HFF-Myc (cell line): Measurements from ENCODE around the gene TFAP2E.

Experiments
- DNase-seq: peaks from one replicate; pipeline ENCODE4 v3.0.0-alpha.2; 2011; ENCODE audit warnings: low read depth; ENCODE audit errors: extremely low read depth
- H3K4me3 ChIP-seq: replicated peaks from 2 replicates; pipeline ENCODE4 v1.5.1; 2011; ENCODE audit warnings: low read depth, mild to moderate bottlenecking, control low read depth, low read length
- TF ChIP-seq, protein P1 (sequence below): IDR thresholded peaks from 2 replicates; pipeline ENCODE4 v1.5.1; 2012; ENCODE audit warnings: mild to moderate bottlenecking, low read depth, low read length, control low read depth; ENCODE audit errors: missing control alignments

The TFAP2E gene

DNA sequence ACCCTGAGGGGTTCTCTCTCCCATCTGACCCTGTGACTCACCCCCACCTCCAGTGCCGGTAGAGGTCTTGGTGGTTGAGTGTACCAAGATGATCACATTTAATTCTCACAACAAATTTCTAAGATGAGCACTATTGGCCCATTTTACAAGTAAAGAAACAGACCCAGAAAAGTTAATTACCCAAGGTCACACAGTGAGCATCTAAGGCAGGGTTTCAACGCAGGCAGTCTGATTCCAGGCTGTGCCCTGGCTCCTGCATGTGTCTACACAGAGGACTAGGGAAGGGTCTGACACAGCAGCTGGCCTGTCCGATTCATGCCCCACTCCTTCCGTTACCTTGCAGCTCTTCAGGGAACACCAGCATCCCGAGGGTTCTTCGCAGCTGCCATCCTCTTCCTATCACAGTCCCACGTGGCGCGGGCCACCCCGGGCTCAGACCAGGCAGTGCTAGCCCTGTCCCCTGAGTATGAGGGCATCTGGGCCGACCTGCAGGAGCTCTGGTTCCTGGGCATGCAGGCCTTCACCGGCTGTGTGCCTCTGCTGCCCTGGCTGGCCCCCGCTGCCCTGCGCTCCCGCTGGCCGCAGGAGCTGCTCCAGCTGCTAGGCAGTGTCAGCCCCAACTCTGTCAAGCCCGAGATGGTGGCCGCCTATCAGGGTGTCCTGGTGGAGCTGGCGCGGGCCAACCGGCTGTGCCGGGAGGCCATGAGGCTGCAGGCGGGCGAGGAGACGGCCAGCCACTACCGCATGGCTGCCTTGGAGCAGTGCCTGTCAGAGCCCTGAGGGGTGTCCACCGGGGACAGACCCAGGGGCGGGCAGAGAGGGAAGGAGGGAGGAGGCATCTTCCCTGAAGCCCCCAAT lies 8.0 kb upstream of the TFAP2E start:
- TF ChIP-seq, protein P1, sequence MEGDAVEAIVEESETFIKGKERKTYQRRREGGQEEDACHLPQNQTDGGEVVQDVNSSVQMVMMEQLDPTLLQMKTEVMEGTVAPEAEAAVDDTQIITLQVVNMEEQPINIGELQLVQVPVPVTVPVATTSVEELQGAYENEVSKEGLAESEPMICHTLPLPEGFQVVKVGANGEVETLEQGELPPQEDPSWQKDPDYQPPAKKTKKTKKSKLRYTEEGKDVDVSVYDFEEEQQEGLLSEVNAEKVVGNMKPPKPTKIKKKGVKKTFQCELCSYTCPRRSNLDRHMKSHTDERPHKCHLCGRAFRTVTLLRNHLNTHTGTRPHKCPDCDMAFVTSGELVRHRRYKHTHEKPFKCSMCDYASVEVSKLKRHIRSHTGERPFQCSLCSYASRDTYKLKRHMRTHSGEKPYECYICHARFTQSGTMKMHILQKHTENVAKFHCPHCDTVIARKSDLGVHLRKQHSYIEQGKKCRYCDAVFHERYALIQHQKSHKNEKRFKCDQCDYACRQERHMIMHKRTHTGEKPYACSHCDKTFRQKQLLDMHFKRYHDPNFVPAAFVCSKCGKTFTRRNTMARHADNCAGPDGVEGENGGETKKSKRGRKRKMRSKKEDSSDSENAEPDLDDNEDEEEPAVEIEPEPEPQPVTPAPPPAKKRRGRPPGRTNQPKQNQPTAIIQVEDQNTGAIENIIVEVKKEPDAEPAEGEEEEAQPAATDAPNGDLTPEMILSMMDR = no peak
- DNase-seq = no peak
- no peak overlapping the region for H3K4me3 ChIP-seq

DNA sequence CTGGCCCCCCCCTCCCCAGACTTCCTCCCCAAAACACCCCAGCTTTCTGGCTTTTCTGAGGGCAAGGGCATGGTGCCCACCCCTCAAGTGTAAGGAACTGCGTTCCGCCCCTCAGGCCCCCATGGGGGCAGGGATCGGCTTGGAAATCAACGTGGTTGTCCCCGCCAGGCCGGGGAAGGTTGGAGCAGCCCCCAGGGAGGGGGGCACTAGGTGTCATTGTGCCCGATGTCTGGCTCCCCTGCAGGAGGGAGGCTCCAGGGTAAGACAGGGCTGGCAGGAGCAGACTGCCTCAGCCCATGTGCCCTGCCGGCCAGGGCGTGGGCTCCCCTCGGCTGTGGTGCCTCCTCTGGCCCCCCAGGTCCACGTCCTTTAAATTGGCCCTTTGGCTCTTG lies 7.4 kb upstream of the TFAP2E start:
- DNase-seq = no peak
- no peak overlapping the region for H3K4me3 ChIP-seq
- TF ChIP-seq, protein P1 = no peak

GRCh38 chr1:35567947-35568558 lies 5.1 kb upstream of the TFAP2E start:
- no peak overlapping the region for H3K4me3 ChIP-seq
- DNase-seq = no peak
- TF ChIP-seq, protein P1 = no peak

DNA sequence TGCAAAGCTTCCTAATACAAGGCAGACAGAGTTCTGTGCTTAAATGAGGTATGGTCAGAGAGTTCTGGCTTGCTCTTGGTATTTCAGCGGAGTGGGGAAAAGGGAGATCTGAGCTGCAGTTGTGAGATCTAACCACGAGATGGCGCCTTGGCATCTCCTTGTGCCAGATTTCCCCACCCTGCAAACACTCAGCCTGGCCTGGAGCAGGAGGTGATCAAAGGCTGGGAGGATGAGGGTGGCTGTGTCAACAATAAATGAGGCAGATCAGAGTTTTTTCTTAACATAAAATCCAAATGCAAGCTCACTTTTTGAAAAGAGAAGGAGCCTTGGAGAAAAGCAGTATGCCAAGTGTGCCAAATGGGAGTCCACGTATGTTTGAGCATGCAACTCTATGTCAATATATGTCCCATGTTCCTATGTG lies 4.1 kb upstream of the TFAP2E start:
- TF ChIP-seq, protein P1 = peak; percentile 87

GRCh38 chr1:35569936-35570335 lies 3.2 kb upstream of the TFAP2E start:
- TF ChIP-seq, protein P1 = no peak
- no peak for DNase-seq
- H3K4me3 ChIP-seq = no peak overlapping the region

More for the DNA sequence above, 4.1 kb upstream of the TFAP2E start:
- H3K4me3 ChIP-seq = no peak overlapping the region
- DNase-seq = peak; percentile 38

DNA sequence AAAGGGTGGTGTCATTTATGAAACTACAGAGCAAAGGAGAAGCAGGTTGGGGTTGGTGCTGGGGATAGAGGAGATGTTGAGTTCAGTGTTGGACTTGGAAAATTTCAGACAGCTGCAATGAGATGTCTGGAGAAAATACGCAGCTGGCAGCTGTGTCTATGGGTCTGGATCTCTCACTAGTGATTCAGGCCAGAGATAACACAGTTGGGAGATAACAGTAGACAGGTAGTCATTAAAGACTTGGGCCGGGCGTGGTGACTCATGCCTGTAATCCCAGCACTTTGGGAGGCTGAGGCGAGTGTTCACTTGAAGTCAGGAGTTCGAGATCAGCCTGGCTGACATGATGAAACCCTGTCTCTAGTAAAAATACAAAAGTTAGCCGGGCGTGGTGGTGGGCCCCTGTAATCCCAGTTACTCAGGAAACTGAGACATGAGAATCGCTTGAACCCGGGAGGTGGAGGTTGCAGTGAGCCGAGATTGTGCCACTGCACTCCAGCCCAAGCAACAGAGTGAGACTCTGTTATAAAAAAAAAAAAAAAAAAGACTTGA lies 2.5 kb upstream of the TFAP2E start:
- no peak for DNase-seq

More for the DNA sequence above, 2.5 kb upstream of the TFAP2E start:
- TF ChIP-seq, protein P1 = no peak
- no peak overlapping the region for H3K4me3 ChIP-seq
